ENCODE results near the gene SLC9A5. TPM values are rescaled to one million over a fixed set of nuclear protein-coding genes. Genes with fewer than 3 reads are reported as not detected.

The SLC9A5 gene
- total RNA-seq, 1 donor from 2014 or later: 2.8 TPM

GRCh38 chr16:67228905-67229304 is 19.9 kb upstream of the SLC9A5 start:
- peaks cover 60% of the 10 kb centered on the region for H3K36me3 ChIP-seq
- ATAC-seq (no peak), DNase-seq (no peak)
- no peak overlapping the region for H3K4me3 ChIP-seq
- no peak for TF ChIP-seq CTCF (IDR thresholded peaks at IDR 0.05)
- H3K27ac ChIP-seq: no peak overlapping the region
- H3K9me3 ChIP-seq: no peaks in the 10 kb centered on the region
- intact Hi-C loops (cut with DNase I): no loop called here
- peaks cover 28% of the 10 kb centered on the region for H3K4me1 ChIP-seq
- H3K27me3 ChIP-seq (ENCODE audit: low read depth): no peaks in the 10 kb centered on the region

- TF ChIP-seq CTCF (IDR thresholded peaks at IDR 0.05): no peak
- Histone ChIP-seq H3K4me3 (no peak overlapping the region), H3K27me3 (ENCODE audit: low read depth) (no peaks in the 10 kb centered on the region), H3K36me3 (peaks cover 72% of the 10 kb centered on the region), H3K4me1 (peaks cover 23% of the 10 kb centered on the region), H3K9me3 (no peaks in the 10 kb centered on the region), H3K27ac (no peak overlapping the region)
- intact Hi-C loops (cut with DNase I): no loop called here
- ATAC-seq (no peak), DNase-seq (no peak)
Observed at GRCh38 chr16:67229906-67230808, 18.6 kb upstream of the SLC9A5 start.

GRCh38 chr16:67230809-67231660 is 17.7 kb upstream of the SLC9A5 start:
- H3K27ac ChIP-seq: no peak overlapping the region
- H3K4me3 ChIP-seq: no peak overlapping the region
- ATAC-seq: no peak
- no peak for DNase-seq
- H3K36me3 ChIP-seq: peaks cover 81% of the 10 kb centered on the region
- H3K4me1 ChIP-seq: peaks cover 16% of the 10 kb centered on the region
- intact Hi-C loops (cut with DNase I): no loop called here
- H3K27me3 ChIP-seq (ENCODE audit: low read depth): no peaks in the 10 kb centered on the region
- TF ChIP-seq CTCF (IDR thresholded peaks at IDR 0.05): no peak
- H3K9me3 ChIP-seq: no peaks in the 10 kb centered on the region

GRCh38 chr16:67233596-67233995 is 15.2 kb upstream of the SLC9A5 start:
- H3K36me3 ChIP-seq: peaks cover 100% of the 10 kb centered on the region

More at GRCh38 chr16:67233596-67233995, 15.2 kb upstream of the SLC9A5 start:
- no peaks in the 10 kb centered on the region for H3K9me3 ChIP-seq
- H3K4me1 ChIP-seq: peaks cover under 1% of the 10 kb centered on the region
- intact Hi-C loops (cut with DNase I): no loop called here
- DNase-seq: no peak
- no peak for TF ChIP-seq CTCF (IDR thresholded peaks at IDR 0.05)
- no peak for ATAC-seq
- H3K27ac ChIP-seq: no peak overlapping the region
- no peaks in the 10 kb centered on the region for H3K27me3 ChIP-seq (ENCODE audit: low read depth)
- H3K4me3 ChIP-seq: no peak overlapping the region

Measured in lower lobe of right lung (tissue), 2 donors.